DND-41 (cell line): ENCODE measurements around the gene COPZ1.

ENCODE experiments used
- EZH2 ChIP-seq: IDR thresholded peaks from 3 replicates; pipeline ENCODE4 v1.6.1; 2012; ENCODE audit warnings: borderline replicate concordance, low read depth, mild to moderate bottlenecking, moderate library complexity, low read length, inconsistent platforms; ENCODE audit not compliant: severe bottlenecking
- TF ChIP-seq, protein P1 (sequence below): IDR thresholded peaks from 2 replicates; pipeline ENCODE4 v1.5.1; 2012; ENCODE audit warnings: borderline replicate concordance, low read length, moderate library complexity, mild to moderate bottlenecking; ENCODE audit not compliant: poor library complexity, severe bottlenecking; ENCODE audit errors: extremely low read depth

DNA sequence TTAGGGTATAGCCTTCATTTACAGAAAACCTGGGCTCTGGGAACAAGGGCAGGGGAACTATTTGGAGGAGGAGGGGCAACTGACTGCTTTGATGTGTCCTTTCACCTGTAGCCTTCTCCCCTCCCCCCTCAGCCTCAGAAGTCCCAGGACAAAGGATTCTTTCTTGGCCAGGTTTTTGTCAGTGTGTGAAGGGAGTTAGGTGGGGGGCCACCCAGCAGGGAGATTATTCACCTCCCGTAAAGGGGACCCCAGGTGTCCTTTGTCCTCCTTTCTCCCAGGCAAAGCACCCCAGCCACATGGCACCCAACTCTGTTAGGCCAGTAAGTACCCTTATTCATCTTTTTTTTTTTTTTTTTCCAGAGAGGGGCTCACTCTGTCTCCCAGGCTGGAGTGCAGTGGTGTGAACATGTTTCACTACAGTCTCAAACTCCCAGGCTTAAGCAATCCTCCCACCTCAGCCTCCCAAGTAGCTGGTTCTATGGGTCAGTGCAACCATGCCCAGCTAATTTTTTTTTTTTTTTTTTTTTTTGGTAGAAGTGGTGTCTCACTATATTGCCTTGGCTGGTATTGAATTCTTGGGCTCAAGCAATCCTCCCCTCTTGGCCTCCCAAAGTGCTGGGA is 23.4 kb upstream of the COPZ1 start:
- TF ChIP-seq, protein P1, sequence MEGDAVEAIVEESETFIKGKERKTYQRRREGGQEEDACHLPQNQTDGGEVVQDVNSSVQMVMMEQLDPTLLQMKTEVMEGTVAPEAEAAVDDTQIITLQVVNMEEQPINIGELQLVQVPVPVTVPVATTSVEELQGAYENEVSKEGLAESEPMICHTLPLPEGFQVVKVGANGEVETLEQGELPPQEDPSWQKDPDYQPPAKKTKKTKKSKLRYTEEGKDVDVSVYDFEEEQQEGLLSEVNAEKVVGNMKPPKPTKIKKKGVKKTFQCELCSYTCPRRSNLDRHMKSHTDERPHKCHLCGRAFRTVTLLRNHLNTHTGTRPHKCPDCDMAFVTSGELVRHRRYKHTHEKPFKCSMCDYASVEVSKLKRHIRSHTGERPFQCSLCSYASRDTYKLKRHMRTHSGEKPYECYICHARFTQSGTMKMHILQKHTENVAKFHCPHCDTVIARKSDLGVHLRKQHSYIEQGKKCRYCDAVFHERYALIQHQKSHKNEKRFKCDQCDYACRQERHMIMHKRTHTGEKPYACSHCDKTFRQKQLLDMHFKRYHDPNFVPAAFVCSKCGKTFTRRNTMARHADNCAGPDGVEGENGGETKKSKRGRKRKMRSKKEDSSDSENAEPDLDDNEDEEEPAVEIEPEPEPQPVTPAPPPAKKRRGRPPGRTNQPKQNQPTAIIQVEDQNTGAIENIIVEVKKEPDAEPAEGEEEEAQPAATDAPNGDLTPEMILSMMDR = no peak
- TF ChIP-seq EZH2 = no peak
